Hematopoietic multipotent progenitor cell treated with erythropoietin and hydrocortisone succinate and interleukin-3 and kit ligand, for 15 days (in vitro differentiated cells): ENCODE results near the gene ERBB4.
"Not testable (repeated sequence)": the region's sequence is repeated elsewhere in the genome, so short reads cannot be mapped to it uniquely, and the experiment has no call there.

ENCODE experiments used
- DNase-seq: peaks from one replicate; pipeline ENCODE4 v3.0.0-alpha.2; 2015; ENCODE audit warnings: low spot score

The ERBB4 gene

GRCh38 chr2:212299333-212299732 lies 239.3 kb downstream of the ERBB4 start:
- no peak for DNase-seq

- no peak for DNase-seq
Observed at GRCh38 chr2:212295571-212295970, 243.0 kb downstream of the ERBB4 start.

DNA sequence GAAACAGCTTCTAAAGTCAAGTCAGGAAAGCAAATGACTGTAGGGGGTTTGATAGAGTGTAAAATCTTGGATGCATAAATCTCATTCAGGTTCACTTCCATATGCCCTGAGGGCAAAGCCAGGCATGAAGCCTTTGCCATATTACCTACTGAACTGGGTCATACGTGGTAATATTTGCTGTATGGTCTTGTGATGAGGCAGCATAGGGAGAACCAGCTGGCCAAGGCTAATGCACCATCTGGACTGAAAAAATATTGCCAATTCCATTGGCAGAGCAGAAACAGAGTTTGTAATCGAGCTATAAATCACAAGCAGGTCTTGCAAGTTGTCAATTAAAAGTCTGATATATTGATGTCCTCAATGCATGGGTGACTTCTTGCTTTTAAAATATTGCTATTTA lies 243.8 kb downstream of the ERBB4 start:
- DNase-seq, result no peak

GRCh38 chr2:212289301-212289700 lies 249.3 kb downstream of the ERBB4 start:
- no peak for DNase-seq

DNA sequence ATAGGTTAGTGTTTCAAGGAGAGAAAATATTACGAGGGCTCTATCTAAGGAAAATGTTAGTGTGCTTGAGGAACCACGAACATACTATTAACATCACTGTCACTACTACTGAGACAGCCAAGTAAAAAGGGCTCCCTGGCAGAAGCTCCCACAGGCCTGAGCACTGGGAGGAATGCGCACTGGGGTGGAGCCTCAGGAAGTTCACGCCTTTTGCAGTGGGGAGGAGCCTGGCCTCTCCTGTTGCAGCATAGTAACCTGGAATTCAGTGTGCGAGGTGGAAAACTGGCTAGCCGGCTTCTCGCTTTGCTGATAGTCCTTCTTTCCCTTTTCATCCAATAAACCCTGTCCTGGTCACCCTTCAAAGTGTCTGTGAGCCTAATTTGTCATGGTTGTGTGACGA lies 250.3 kb downstream of the ERBB4 start:
- DNase-seq, result no peak

- DNase-seq, result no peak
Observed at GRCh38 chr2:212284166-212284565, 254.4 kb downstream of the ERBB4 start.

GRCh38 chr2:212282671-212283261 lies 255.8 kb downstream of the ERBB4 start:
- DNase-seq, result no peak

GRCh38 chr2:212276813-212277212 lies 261.8 kb downstream of the ERBB4 start:
- no peak for DNase-seq

DNA sequence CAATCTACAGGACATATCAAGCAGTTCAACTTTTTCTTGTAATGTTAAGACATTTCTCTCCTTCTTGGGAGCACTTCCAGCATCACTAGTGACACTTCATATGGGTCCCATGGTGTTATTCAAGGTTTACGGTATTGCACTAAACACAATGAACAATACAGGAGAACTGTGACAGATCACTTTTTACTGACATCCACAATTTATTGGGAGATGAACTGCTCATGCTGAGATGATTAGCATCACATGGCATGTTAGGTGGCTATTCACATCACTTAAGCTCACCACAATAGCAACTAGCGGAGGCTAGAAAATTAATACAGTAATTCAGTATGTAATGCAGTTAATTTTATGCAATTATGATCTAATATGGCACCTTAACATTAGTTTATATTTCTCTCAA lies 264.4 kb downstream of the ERBB4 start:
- no peak for DNase-seq

GRCh38 chr2:212271583-212271982 lies 267.0 kb downstream of the ERBB4 start:
- no peak for DNase-seq

DNA sequence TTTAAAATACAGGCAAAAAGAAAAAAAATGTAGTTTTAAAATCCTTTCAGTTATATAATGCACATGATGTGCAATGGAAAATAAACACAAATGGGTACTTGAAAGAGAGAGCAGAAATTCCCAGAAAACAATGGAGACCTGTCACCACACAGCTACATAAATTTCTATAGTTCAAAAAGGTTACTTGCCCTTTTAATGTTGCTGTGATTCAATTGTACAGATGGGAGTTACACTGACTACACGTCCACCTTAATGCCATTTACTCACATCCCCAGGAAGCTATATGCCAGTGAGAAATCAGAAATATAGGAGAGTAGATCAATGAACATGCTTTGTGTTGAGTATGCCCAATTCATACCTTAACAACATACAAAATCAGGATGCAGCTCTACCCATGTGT lies 269.6 kb downstream of the ERBB4 start:
- DNase-seq, result no peak

GRCh38 chr2:212266297-212266696 lies 272.3 kb downstream of the ERBB4 start:
- no peak for DNase-seq

GRCh38 chr2:212265777-212266176 lies 272.8 kb downstream of the ERBB4 start:
- no peak for DNase-seq

DNA sequence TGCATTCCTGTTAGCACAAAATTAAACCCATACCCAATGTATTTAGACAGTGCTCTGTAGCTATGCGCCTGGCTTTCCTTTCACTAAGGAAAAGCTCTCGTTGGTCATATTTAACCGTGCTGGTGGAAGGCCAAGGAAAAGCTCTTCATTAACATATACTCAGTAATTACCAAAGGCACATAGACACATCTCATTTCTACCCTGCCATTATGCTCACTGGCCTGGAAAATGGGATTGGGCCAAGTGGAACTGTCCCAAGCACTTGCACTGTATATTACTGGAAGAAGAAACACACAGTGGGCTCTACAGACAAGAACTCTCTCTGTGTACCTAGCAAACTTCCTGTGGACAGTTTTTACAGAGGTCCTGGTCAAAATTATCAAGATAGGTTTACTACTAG lies 274.4 kb downstream of the ERBB4 start:
- DNase-seq, result no peak

DNA sequence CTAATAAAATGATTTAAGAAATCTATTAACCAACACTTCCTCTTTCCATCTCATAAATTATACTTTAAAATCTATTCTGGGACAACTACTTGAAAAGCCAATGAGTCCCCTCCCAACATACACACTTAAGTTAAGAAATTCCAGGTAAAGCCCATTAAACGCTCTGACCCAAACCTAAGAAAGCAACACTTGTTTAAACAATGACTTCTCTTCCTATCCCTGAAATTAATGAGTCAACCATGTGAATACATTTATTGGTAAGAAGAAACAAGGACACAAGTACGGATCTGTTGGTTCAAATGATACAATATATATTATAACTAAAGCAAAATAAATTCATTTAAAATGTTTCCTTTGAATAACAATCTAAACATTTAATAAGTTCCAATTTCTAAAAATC lies 279.4 kb downstream of the ERBB4 start:
- DNase-seq, result no peak

- DNase-seq, result no peak
Observed at GRCh38 chr2:212254339-212254738, 284.3 kb downstream of the ERBB4 start.

DNA sequence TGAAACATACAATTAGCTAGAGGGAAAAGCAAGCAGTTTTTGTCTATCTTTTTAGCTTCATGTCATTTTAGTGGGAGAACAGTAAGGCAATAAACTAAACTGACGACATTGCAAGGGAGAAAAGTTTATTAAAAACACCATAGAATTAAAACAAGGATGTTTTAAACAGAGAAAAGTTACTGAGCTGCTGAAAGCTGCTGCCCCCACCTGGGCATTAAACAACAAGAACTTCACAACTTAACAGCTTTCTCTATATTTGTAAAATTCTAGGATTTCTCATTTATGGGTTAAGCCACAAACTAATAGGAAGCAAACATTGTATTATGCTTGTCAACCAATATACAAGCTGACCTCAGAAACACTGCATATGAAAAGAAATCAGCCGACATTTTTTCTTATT lies 289.2 kb downstream of the ERBB4 start:
- DNase-seq, result no peak

GRCh38 chr2:212245880-212246279 lies 292.7 kb downstream of the ERBB4 start:
- no peak for DNase-seq

DNA sequence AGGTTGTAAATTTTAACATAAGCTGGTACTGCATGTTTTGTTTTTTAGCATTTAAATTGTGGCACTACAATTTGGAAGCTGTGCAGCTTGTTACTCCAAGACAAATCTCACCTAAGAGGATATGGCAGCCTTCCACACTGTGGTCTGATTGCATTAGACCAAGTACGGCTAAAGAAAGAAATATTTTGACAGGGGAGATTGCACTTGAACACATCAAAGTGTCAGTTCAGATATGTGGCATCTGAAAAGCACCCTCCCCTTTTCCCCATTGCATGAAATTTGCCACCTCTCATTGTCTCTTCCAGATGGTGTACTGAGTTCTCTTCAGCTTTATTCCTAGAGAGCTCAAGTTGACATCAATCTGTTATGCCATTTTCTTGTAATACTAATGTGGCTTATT lies 295.9 kb downstream of the ERBB4 start:
- DNase-seq, result no peak

- DNase-seq, result not testable (repeated sequence)
Observed at GRCh38 chr2:212238152-212238551, 300.4 kb downstream of the ERBB4 start.

GRCh38 chr2:212237350-212238095 lies 301.1 kb downstream of the ERBB4 start:
- no peak for DNase-seq

GRCh38 chr2:212228743-212229171 lies 309.8 kb downstream of the ERBB4 start:
- no peak for DNase-seq

DNA sequence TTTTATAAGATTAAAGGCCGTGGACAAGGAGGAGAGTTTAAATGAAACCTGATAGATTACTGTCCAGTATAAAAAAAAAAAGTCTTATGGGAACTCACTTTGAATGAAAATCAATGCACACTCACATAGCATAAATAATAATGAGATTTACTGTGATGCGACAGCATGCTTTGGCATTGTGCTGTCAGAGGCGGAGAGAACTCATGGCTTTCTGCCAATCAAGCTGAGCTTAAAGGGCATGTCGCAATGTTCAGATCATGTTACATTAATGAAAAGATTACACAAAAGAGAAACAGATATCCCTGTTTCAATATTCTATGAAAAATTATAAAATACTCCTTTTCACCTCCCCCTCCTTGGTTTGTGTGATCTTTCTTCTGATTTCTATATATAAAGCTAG lies 310.8 kb downstream of the ERBB4 start:
- DNase-seq, result no peak

DNA sequence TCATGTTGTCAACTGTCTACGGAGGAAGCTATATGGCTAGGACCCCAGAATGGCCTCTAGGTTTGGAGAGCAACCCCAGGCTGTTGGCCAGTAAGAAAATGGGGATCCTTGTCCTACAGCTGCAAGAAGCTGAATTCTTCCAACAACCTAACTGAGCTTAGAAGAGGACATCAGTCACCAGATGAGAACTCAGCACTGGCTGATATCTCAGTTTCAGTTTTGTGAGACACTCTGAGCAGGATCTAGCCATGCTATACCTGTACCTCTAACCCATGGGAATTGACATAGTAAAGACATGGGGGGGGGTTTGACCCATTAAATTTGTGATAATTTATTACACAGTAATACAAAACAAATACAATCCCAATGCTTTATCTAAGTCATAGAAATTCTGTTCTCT lies 312.5 kb downstream of the ERBB4 start:
- no peak for DNase-seq
